K562 (cell line): ENCODE measurements around the gene ZNF300. TPM values are rescaled to one million over a fixed set of nuclear protein-coding genes. Genes with fewer than 3 reads are reported as not detected.

Experiments
- ATF6 ChIP-seq: sonication (generic); formaldehyde crosslinking; IDR thresholded peaks from 2 replicates; pipeline ENCODE4 v1.4.0; 2020; ENCODE audit warnings: mild to moderate bottlenecking, missing genetic modification reagents
- CBX1 ChIP-seq: sonication (generic); IDR thresholded peaks from 2 replicates; pipeline ENCODE4 v1.6.1; 2016; ENCODE audit warnings: antibody characterized with exemption, low read depth, mild to moderate bottlenecking
- CHAMP1 ChIP-seq: fragments of 450-650 bp; IDR thresholded peaks from 2 replicates; pipeline ENCODE4 v1.6.1; 2016; ENCODE audit warnings: mild to moderate bottlenecking
- CREM ChIP-seq: IDR thresholded peaks from 2 replicates; pipeline ENCODE4 v1.6.1; 2014; ENCODE audit warnings: antibody characterized with exemption, low read depth
- DACH1 ChIP-seq: fragments of 450-650 bp; IDR thresholded peaks from 2 replicates; pipeline ENCODE4 v1.6.1; 2018; ENCODE audit not compliant: partially characterized antibody
- EHMT2 ChIP-seq: fragments of 450-650 bp; IDR thresholded peaks from 2 replicates; pipeline ENCODE4 v1.6.1; 2018; ENCODE audit warnings: antibody characterized with exemption
- ELF4 ChIP-seq: fragments of 450-650 bp; formaldehyde crosslinking; IDR thresholded peaks from 2 replicates; pipeline ENCODE4 v1.4.0; 2022; ENCODE audit warnings: missing genetic modification characterization
- ETS2 ChIP-seq: IDR thresholded peaks from 2 replicates; pipeline ENCODE4 v1.6.1; 2016; ENCODE audit warnings: borderline replicate concordance, missing genetic modification characterization, mild to moderate bottlenecking, moderate library complexity, missing compliant biosample characterization; ENCODE audit not compliant: poor library complexity, severe bottlenecking
- GABPB2 ChIP-seq: fragments of 250-450 bp; sonication (Bioruptor Pico); conservative IDR thresholded peaks from 2 replicates; pipeline ENCODE4 v1.5.1; 2021; ENCODE audit warnings: mild to moderate bottlenecking
- JUN ChIP-seq, 2 experiments: sonication (generic) in 1 of 2; formaldehyde crosslinking in 1 of 2; IDR thresholded peaks; 2 replicates each; pipeline versions ENCODE4 v1.6.1 to v1.8.0; 2012 to 2022; ENCODE audit warnings: borderline replicate concordance in 2 of 2, mild to moderate bottlenecking in 2 of 2, improper control_type of control experiment in 1 of 2, low read depth in 1 of 2, low read length in 1 of 2, missing genetic modification reagents in 1 of 2
- MEIS2 ChIP-seq: fragments of 450-650 bp; IDR thresholded peaks from 2 replicates; pipeline ENCODE4 v1.6.1; 2014; ENCODE audit warnings: mild to moderate bottlenecking; ENCODE audit not compliant: partially characterized antibody
- MTA3 ChIP-seq: fragments of 450-650 bp; formaldehyde crosslinking; IDR thresholded peaks from 2 replicates; pipeline ENCODE4 v1.6.1; 2017; ENCODE audit warnings: mild to moderate bottlenecking, borderline replicate concordance
- PHF20 ChIP-seq: fragments of 450-650 bp; IDR thresholded peaks from 2 replicates; pipeline ENCODE4 v1.6.1; 2018; ENCODE audit not compliant: partially characterized antibody
- SIRT6 ChIP-seq: IDR thresholded peaks from one replicate; pipeline ENCODE4 v1.6.1; 2012; ENCODE audit warnings: low read depth, mild to moderate bottlenecking, control low read depth, inconsistent platforms, low read length, moderate library complexity
- SP2 ChIP-seq: IDR thresholded peaks from 2 replicates; pipeline ENCODE4 v1.6.1; 2011; ENCODE audit warnings: mild to moderate bottlenecking, low read depth, low read length, moderate library complexity; ENCODE audit not compliant: poor library complexity, severe bottlenecking; ENCODE audit errors: extremely low read depth
- SPI1 ChIP-seq: IDR thresholded peaks from 2 replicates; pipeline ENCODE4 v1.6.1; 2011; ENCODE audit warnings: low read depth, low read length, control low read depth, borderline replicate concordance
- SREBF1 ChIP-seq: fragments of 150-350 bp; IDR thresholded peaks from 2 replicates; pipeline ENCODE4 v1.6.1; 2014; ENCODE audit warnings: antibody characterized with exemption, low read depth, low read length, borderline replicate concordance
- TOE1 ChIP-seq, 2 experiments: fragments of 450-650 bp in 1 of 2; sonication (generic) in 1 of 2; formaldehyde crosslinking in 1 of 2; IDR thresholded peaks; 2 replicates each; pipeline versions ENCODE4 v1.7.1 to v1.8.0; 2016 to 2022; ENCODE audit warnings: borderline replicate concordance in 2 of 2, mild to moderate bottlenecking in 2 of 2, antibody characterized with exemption in 1 of 2, inconsistent platforms in 1 of 2, low read depth in 1 of 2, missing genetic modification reagents in 1 of 2, moderate library complexity in 1 of 2
- ZBTB33 ChIP-seq: sonication (generic); formaldehyde crosslinking; IDR thresholded peaks from 2 replicates; pipeline ENCODE4 v1.8.1; 2023; ENCODE audit warnings: mild to moderate bottlenecking, missing genetic modification reagents
- ZNF165 ChIP-seq: fragments of 250-450 bp; sonication (Bioruptor Pico); IDR thresholded peaks from 2 replicates; pipeline ENCODE4 v1.4.0; 2020; ENCODE audit warnings: borderline replicate concordance
- ZNF217 ChIP-seq: sonication (generic); formaldehyde crosslinking; IDR thresholded peaks from 2 replicates; pipeline ENCODE4 v1.8.0; 2022; ENCODE audit warnings: mild to moderate bottlenecking, missing genetic modification reagents
- polyA plus RNA-seq, 8 experiments: library from polyadenylated mRNA; depleted of rRNA in 4 of 8; stranded (reverse) in 5 of 8; unstranded in 3 of 8; fragments of >200 nt; fragmentation: Nextera tagmentation in 2 of 8; fragmentation: Illumina TruSeq in 1 of 8; extraction: Ambion mirVana in 2 of 8; extraction: Trizol in 1 of 8; gene quantifications; 2 replicates each; pipeline versions ENCODE4 v1.2.1 to v1.2.3, GENCODE V29; 2011 to 2014; ENCODE audit warnings: inconsistent platforms in 1 of 8, missing spikeins in 1 of 8
- total RNA-seq, 7 experiments: library from RNA; depleted of rRNA in 6 of 7; stranded (reverse); fragments of >200 nt in 6 of 7; fragmentation: Illumina TruSeq in 2 of 7; extraction: Trizol in 2 of 7; gene quantifications; 2 replicates each; pipeline versions ENCODE4 v1.2.1 to v1.2.3, GENCODE V29; 2011 to 2021; ENCODE audit warnings: low replicate concordance in 1 of 7

The ZNF300 gene
- total and polyA plus RNA-seq, 9 of the 15 experiments (the other 6 are each of a cell fraction or from before 2014, with no cell fraction given): 4.4 to 13.2 (median 11.1) TPM

- TF ChIP-seq ATF6 (CRISPR knock-in tag) (no peak), ELF4 (CRISPR knock-in tag) (no peak), DACH1 (no peak), PHF20 (peak; percentile 51), GABPB2 (CRISPR knock-in tag) (no peak), SREBF1 (no peak), CREM (peak; percentile 47; the same call in 1 of the 2 replicates), SPI1 (no peak), CBX1 (0 out of 2 replicates have a peak, but pooled peaks have one; percentile 18), ZNF165 (CRISPR knock-in tag) (no peak), SIRT6 (no peak), ZNF217 (CRISPR knock-in tag) (no peak), CHAMP1 (no peak), MEIS2 (no peak), MTA3 (0 out of 2 replicates have a peak, but pooled peaks have one; percentile 26), ZBTB33 (CRISPR knock-in tag) (no peak), SP2 (no peak), TOE1 (IDR thresholded peaks at IDR 0.05; ENCODE audit: borderline replicate concordance) (peak; percentile 65; the same call in 1 of the 2 replicates), TOE1 (CRISPR knock-in tag; IDR thresholded peaks at IDR 0.05; ENCODE audit: borderline replicate concordance, low read depth) (no peak), ETS2 (no peak), EHMT2 (0 out of 2 replicates have a peak, but pooled peaks have one; percentile 5), JUN (IDR thresholded peaks at IDR 0.05; ENCODE audit: borderline replicate concordance, low read depth, low read length) (no peak), JUN (CRISPR knock-in tag; IDR thresholded peaks at IDR 0.05; ENCODE audit: borderline replicate concordance) (no peak)
These were observed 41.6 kb upstream of the ZNF300 start (continued) for GRCh38 chr5:150946351-150946905.
